MCF 10A (cell line): ENCODE measurements around the gene SLC25A43. TPM values are rescaled to one million over a fixed set of nuclear protein-coding genes. Genes with fewer than 3 reads are reported as not detected.
A peak's percentile ranks its signal among the peaks of the same experiment; 100 is the strongest.

Source experiments
- BruUV-seq: library from RNA; stranded (reverse); fragments of 400-500 nt; replicated peaks from 2 replicates; lab custom pipeline; 2021; lab: Mats Ljungman, UMichigan
- CTCF ChIA-PET: fragments of 300-600 bp; sonication (Branson Sonifier 250); formaldehyde crosslinking; extraction: SDS; loops from one replicate; lab custom pipeline; 2021; ENCODE audit warnings: antibody characterized with exemption, inconsistent platforms; lab: Yijun Ruan, JAX
- POLR2A ChIA-PET: fragments of 300-600, 350-650 bp; sonication (Branson Sonifier 250); formaldehyde crosslinking; extraction: SDS; loops from one replicate; lab custom pipeline; 2020; ENCODE audit warnings: antibody characterized with exemption, inconsistent platforms; lab: Yijun Ruan, JAX
- DNase-seq: peaks from one replicate; pipeline ENCODE4 v3.0.0-alpha.2; 2018; ENCODE audit not compliant: unreplicated experiment
- H3K27ac Mint-ChIP-seq: one replicate; pipeline ENCODE4 v1.8.0; 2022; ENCODE audit warnings: mild to moderate bottlenecking, low read depth, mixed read lengths; ENCODE audit not compliant: unreplicated experiment
- H3K27me3 Mint-ChIP-seq: one replicate; pipeline ENCODE4 v1.8.0; 2022; ENCODE audit warnings: mixed read lengths; ENCODE audit not compliant: insufficient read depth, unreplicated experiment
- H3K36me3 Mint-ChIP-seq: one replicate; pipeline ENCODE4 v1.8.0; 2022; ENCODE audit warnings: mild to moderate bottlenecking, moderate library complexity, mixed read lengths; ENCODE audit not compliant: insufficient read depth, unreplicated experiment
- H3K4me1 Mint-ChIP-seq: one replicate; pipeline ENCODE4 v1.8.0; 2022; ENCODE audit warnings: mixed read lengths; ENCODE audit not compliant: insufficient read depth, unreplicated experiment
- H3K4me3 Mint-ChIP-seq: one replicate; pipeline ENCODE4 v1.8.0; 2022; ENCODE audit warnings: mild to moderate bottlenecking, moderate library complexity, mixed read lengths; ENCODE audit not compliant: unreplicated experiment
- H3K9me3 Mint-ChIP-seq: one replicate; pipeline ENCODE4 v1.8.0; 2022; ENCODE audit warnings: mixed read lengths; ENCODE audit not compliant: unreplicated experiment
- intact Hi-C: fragments of 100-400 bp; cut with micrococcal nuclease; formaldehyde crosslinking; loops from 2 replicates; pipeline ENCODE4 v1.14.1; 2022
- total RNA-seq: library from RNA; stranded (reverse); gene quantifications from 2 replicates; pipeline ENCODE4 v1.2.3, GENCODE V29; 2022
- TF ChIP-seq, protein P1 (sequence below): fragments of 200-600 bp; IDR thresholded peaks from one replicate; pipeline ENCODE4 v1.8.0; 2022; ENCODE audit warnings: antibody characterized with exemption, mild to moderate bottlenecking; ENCODE audit not compliant: unreplicated experiment

Gene SLC25A43
- total RNA-seq, 1 experiment from 2014 or later, result 16.0 TPM

GRCh38 chrX:119399772-119400101 lies 601 bp downstream of the SLC25A43 start:
- ChIA-PET POLR2A (interaction anchor here (0.6 to 3.6 kb wide), 6 partner anchors 11 to 391 kb away, joined by 3 to 29 read pairs (median 6); partner anchors contain the start of genes RPL39 and SLC25A5), CTCF (interaction anchor here (0.6 kb wide), 1 partner anchor 75 kb away, joined by 4 read pairs; no protein-coding TSS in a partner anchor)
- Mint-ChIP-seq H3K4me3 (peak overlapping the region; percentile 73), H3K27me3 (no peaks in the 10 kb centered on the region), H3K9me3 (no peaks in the 10 kb centered on the region), H3K36me3 (no peaks in the 10 kb centered on the region), H3K27ac (no peak overlapping the region), H3K4me1 (peaks cover 11% of the 10 kb centered on the region)
- TF ChIP-seq, protein P1, sequence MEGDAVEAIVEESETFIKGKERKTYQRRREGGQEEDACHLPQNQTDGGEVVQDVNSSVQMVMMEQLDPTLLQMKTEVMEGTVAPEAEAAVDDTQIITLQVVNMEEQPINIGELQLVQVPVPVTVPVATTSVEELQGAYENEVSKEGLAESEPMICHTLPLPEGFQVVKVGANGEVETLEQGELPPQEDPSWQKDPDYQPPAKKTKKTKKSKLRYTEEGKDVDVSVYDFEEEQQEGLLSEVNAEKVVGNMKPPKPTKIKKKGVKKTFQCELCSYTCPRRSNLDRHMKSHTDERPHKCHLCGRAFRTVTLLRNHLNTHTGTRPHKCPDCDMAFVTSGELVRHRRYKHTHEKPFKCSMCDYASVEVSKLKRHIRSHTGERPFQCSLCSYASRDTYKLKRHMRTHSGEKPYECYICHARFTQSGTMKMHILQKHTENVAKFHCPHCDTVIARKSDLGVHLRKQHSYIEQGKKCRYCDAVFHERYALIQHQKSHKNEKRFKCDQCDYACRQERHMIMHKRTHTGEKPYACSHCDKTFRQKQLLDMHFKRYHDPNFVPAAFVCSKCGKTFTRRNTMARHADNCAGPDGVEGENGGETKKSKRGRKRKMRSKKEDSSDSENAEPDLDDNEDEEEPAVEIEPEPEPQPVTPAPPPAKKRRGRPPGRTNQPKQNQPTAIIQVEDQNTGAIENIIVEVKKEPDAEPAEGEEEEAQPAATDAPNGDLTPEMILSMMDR, result no peak
- DNase-seq, result no peak
- no TSS peak for BruUV-seq
- intact Hi-C loops, result no loop called here

DNA sequence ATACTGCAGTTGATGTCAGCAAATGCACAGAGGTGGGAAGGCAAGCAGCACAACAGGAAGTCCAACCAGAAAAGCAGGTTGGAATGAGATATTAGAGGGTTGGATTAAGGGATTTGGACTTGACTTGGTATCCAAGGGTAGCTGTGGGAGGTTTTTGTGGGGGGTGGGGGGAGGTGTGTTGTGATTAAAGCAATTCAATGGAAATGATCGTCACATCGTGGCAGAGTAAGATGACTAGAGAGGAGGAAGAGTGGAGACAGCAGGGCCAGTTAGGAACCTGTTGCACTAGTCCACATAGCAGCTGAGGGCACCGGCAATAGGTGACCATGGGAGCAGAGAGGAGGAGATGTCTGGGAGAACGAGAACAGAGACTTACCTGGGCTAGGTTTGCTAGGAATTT lies 2.4 kb downstream of the SLC25A43 start:
- no TSS peak for BruUV-seq
- Mint-ChIP-seq H3K4me1 (peaks cover 11% of the 10 kb centered on the region), H3K9me3 (no peaks in the 10 kb centered on the region), H3K4me3 (no peak overlapping the region), H3K27me3 (no peaks in the 10 kb centered on the region), H3K36me3 (no peaks in the 10 kb centered on the region), H3K27ac (no peak overlapping the region)
- CTCF ChIA-PET, result interaction anchor here (0.6 kb wide), 2 partner anchors 102 to 287 kb away, joined by 3 read pairs; no protein-coding TSS in a partner anchor
- DNase-seq, result no peak
- TF ChIP-seq, protein P1, result no peak
- POLR2A ChIA-PET, result interaction anchor here (3.6 kb wide), 1 partner anchor 9 kb away, joined by 29 read pairs; no protein-coding TSS in a partner anchor
- intact Hi-C loops, result no loop called here

GRCh38 chrX:119402588-119402987 lies 3.5 kb downstream of the SLC25A43 start:
- ChIA-PET POLR2A (interaction anchor here (0.7 to 3.6 kb wide), 2 partner anchors 8 to 93 kb away, joined by 3 to 29 read pairs; no protein-coding TSS in a partner anchor), CTCF (interaction anchor here (0.6 kb wide), 1 partner anchor 17 kb away, joined by 3 read pairs; no protein-coding TSS in a partner anchor)
- no TSS peak for BruUV-seq
- no peak overlapping the region for H3K4me3 Mint-ChIP-seq
- TF ChIP-seq, protein P1, result no peak
- no peaks in the 10 kb centered on the region for H3K9me3 Mint-ChIP-seq
- H3K27ac Mint-ChIP-seq, result no peak overlapping the region
- intact Hi-C loops, result no loop called here
- H3K36me3 Mint-ChIP-seq, result no peaks in the 10 kb centered on the region
- peaks cover 20% of the 10 kb centered on the region for H3K4me1 Mint-ChIP-seq
- DNase-seq, result no peak
- H3K27me3 Mint-ChIP-seq, result peaks cover 3% of the 10 kb centered on the region

DNA sequence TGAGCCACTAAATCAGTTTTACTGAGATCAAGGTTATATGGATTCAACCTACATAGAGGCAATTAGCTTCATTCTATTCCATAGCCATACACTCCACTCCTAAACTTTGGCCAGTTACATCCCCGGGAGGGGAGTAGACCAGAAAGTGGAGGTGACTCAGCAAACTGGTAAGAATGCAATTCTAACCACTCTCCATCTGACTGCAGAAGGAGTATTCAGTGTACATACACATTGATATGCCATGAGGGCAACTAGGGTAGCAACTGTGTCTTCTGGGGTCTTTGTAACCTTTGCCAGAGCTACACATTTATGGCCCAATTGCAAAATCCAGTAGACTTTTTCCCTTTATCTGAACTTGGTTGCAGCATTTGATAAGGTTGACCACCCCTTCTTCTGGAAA lies 7.6 kb downstream of the SLC25A43 start:
- no TSS peak for BruUV-seq
- no peak overlapping the region for H3K27ac Mint-ChIP-seq
- no peaks in the 10 kb centered on the region for H3K9me3 Mint-ChIP-seq
- TF ChIP-seq, protein P1, result no peak
- peaks cover 17% of the 10 kb centered on the region for H3K4me1 Mint-ChIP-seq
- intact Hi-C loops, result no loop called here
- peaks cover 14% of the 10 kb centered on the region for H3K27me3 Mint-ChIP-seq
- no peak for DNase-seq
- ChIA-PET POLR2A (interaction anchor here (0.6 kb wide), 1 partner anchor 155 kb away, joined by 3 read pairs; no protein-coding TSS in a partner anchor), CTCF (no interaction called here)
- H3K36me3 Mint-ChIP-seq, result peaks cover 1% of the 10 kb centered on the region
- H3K4me3 Mint-ChIP-seq, result no peak overlapping the region
